GM10266 (cell line): ENCODE measurements around the gene NFYA.
A peak's percentile ranks its signal among the peaks of the same experiment; 100 is the strongest.

ENCODE experiments used
- DNase-seq: peaks from one replicate; pipeline ENCODE4 v3.0.0; 2012; ENCODE audit errors: extremely low spot score
- TF ChIP-seq, protein P1 (sequence below): IDR thresholded peaks from 2 replicates; pipeline ENCODE4 v1.5.1; 2012; ENCODE audit warnings: mild to moderate bottlenecking, low read depth; ENCODE audit not compliant: control insufficient read depth, insufficient read depth; ENCODE audit errors: missing control alignments

The NFYA gene

DNA sequence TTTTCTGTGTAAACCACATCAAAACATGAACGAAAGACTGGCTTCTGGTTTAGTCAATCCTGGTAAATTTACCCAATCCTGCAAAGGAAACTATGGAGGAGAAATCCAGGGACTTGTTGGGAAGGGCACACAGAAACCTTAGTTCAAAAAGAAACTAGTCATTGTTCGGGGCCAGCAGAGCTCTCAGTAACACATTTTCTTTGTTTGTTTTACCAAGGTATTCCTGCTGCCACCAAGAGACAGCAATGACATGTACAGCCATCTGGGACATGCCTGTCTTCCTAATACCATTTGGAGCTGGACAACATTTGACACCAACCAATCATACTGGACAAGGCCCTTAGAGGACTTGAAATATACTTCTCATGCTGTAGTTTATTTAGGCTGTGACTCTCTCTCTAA, 8.9 kb upstream of the NFYA start:
- TF ChIP-seq, protein P1, sequence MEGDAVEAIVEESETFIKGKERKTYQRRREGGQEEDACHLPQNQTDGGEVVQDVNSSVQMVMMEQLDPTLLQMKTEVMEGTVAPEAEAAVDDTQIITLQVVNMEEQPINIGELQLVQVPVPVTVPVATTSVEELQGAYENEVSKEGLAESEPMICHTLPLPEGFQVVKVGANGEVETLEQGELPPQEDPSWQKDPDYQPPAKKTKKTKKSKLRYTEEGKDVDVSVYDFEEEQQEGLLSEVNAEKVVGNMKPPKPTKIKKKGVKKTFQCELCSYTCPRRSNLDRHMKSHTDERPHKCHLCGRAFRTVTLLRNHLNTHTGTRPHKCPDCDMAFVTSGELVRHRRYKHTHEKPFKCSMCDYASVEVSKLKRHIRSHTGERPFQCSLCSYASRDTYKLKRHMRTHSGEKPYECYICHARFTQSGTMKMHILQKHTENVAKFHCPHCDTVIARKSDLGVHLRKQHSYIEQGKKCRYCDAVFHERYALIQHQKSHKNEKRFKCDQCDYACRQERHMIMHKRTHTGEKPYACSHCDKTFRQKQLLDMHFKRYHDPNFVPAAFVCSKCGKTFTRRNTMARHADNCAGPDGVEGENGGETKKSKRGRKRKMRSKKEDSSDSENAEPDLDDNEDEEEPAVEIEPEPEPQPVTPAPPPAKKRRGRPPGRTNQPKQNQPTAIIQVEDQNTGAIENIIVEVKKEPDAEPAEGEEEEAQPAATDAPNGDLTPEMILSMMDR = no peak
- DNase-seq = no peak

DNA sequence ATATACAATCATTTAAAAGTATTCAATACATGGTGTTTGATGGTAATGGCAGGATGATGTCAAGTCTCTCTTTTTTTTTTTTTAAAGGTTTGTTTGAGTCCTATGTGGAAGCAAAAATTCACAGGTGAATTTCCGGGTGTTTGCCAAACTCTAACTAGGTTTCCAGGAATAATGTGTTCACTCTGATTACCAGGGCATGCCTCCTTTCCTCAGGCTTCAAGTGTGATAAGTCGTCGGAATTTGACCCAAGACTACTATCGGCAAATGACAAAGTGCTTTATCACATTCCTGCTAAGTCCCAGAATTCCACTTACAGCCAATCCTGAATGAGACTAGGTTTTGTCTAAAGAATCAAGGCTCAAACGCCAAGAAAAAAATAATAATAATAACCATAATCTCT, 7.9 kb upstream of the NFYA start:
- TF ChIP-seq, protein P1 = no peak

DNA sequence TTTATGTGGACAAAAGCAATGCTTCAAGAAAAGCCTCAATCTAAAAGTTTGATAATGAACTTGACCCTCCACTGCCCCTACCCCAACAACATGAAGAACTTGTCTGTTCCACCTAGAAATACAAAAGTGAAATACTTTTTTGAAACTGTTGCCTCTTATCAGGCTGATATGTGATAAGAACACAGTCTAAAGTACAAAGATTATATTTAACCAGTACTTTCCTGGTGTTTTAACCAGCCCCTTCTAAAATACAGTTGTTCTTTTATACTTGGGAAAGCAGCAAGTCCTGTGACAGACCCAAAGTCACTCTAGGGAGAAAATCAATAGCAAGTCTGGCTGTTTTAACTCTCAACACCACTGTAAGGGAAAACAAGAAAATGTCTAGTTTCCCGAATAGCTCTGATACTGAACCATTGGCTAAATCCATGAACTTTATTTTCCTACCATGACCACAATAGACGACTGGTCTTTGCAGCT, 7.2 kb upstream of the NFYA start:
- TF ChIP-seq, protein P1 = no peak
- DNase-seq = no peak

More for the DNA sequence above, 7.9 kb upstream of the NFYA start:
- no peak for DNase-seq

DNA sequence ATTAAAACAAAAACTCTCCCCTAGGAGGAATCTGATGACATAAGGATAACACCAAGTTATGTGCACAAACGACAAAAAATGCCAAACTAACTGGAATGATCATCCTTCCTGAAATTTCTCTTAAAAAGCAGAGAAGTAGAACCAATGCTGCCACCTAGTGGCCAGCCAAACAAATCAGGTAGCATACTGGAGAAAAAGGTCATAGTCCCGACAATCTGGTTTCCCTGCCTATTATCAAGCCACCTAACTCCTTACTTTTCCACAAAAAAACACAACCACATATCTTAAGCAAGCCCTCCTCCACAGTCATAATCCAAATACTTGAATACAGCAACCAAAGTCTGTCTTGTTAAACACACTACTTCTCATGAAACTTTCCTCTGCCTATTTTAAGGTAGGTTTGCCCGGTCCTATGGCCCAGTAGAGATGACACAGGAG, 5.9 kb upstream of the NFYA start:
- TF ChIP-seq, protein P1 = peak; percentile 84
- peak; percentile 30 for DNase-seq

DNA sequence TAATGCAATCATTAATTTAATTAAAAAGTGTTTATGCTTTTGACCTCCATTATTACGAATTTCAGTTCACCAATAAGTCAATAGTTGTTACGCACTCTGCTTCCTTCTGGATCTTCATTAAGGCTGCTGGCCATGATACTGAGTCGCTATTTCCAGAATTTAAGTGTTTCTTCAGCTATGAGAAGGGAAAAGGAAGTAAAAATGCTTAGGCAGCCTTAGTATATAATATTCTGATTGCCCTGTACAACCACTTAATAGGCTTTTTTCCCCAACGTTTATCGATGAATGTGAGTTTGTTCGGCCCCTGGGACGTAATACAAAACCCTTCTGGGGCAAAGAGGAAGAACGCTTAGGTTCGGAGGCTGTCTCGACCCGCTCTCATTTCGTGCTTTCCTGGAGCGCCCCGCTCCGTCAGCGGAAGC, 1.3 kb upstream of the NFYA start:
- TF ChIP-seq, protein P1 = peak; percentile 17
- DNase-seq = no peak

DNA sequence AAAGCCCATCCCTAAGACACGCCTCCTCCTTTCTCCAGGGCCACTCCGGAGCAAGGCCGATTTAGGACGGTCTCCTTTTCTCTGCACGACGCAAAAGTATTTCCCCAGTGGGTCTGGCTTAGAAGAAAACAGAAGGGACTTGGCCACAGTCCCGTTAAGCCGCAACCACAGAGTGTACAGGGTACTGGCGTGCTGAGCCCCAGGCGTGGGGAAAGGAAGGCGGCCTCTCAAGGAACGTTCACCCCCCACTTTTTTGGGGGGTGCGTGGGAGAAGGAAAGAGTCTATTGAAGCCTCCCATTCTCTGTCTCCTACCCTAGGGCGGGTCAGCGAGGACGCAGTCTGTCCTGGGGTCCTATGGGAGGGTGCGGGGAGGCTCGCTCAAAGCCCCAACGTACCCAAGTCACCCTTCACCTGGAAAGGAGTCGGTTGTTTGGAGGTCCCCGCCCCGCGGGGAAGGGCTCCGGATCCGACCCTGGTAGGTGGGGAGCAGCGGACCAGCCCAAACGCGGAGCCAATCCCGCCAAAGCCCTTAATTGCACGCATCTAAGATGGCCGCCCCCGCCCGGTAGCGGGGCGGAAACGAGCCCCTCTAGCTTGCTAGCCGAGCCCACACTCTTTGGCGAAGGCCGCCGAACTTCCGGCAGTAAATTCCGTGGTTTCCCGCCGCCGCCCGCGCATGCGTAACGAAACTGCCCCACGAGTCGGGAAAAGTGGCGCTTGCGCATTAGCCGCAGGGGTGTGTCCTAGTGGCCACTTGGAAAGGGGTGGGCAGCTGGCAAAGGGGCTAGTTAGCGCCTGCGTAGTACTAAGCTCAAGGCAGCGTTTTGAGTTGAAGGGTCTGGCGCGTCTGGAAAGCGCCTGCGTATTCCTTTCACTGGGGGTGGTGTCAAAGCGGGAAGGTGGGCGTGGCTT, 595 bp upstream of the NFYA start, which contains the start of gene OARD1:
Gene OARD1, minus strand, starts transcription at position 434 of the 913 bp plus-strand sequence. CDS start 722 bp downstream, outside the sequence.
- peak; percentile 65 for DNase-seq
- TF ChIP-seq, protein P1 = no peak
